ENCODE measurements around the gene SLC9A4.

Gene SLC9A4

GRCh38 chr2:102498414-102498813, 25.4 kb downstream of the SLC9A4 start:
- H3K79me2 ChIP-seq (ENCODE audit: insufficient read depth, low read length) = no peaks in the 10 kb centered on the region
- TF ChIP-seq CTCF (IDR thresholded peaks at IDR 0.05; ENCODE audit: insufficient read depth, low read length, poor library complexity, severe bottlenecking) = no peak
- TF ChIP-seq EZH2phosphoT487 (conservative IDR thresholded peaks at IDR 0.05; ENCODE audit: low read length) = no peak
- no peaks in the 10 kb centered on the region for H3K36me3 ChIP-seq (ENCODE audit: low read length)
- no peak overlapping the region for H3K4me3 ChIP-seq (ENCODE audit: insufficient read depth, low read length, poor library complexity, severe bottlenecking)
- H3K27ac ChIP-seq (ENCODE audit: low read depth, low read length) = no peak overlapping the region
- H4K20me1 ChIP-seq (ENCODE audit: low read depth, low read length) = no peaks in the 10 kb centered on the region
- no peaks in the 10 kb centered on the region; the same call in 1 of the 2 replicates for H3K9me3 ChIP-seq (ENCODE audit: insufficient read depth, low read length)
- H3K27me3 ChIP-seq (ENCODE audit: low read length) = no peaks in the 10 kb centered on the region
- H3F3A ChIP-seq (ENCODE audit: insufficient read depth) = no peaks in the 10 kb centered on the region
- no peak overlapping the region for H2AFZ ChIP-seq (ENCODE audit: low read depth, low read length, severe bottlenecking)
- no peak overlapping the region for H3K9ac ChIP-seq (ENCODE audit: low read length)
- H3K9me2 ChIP-seq (replicated peaks; ENCODE audit: insufficient read depth, low read length) = no peaks in the 10 kb centered on the region
- H3K4me2 ChIP-seq (ENCODE audit: low read depth, low read length, poor library complexity, severe bottlenecking) = no peak overlapping the region

- Histone ChIP-seq H4K20me1 (ENCODE audit: low read depth, low read length) (no peaks in the 10 kb centered on the region), H3K9ac (ENCODE audit: low read length) (no peak overlapping the region), H3F3A (ENCODE audit: insufficient read depth) (no peaks in the 10 kb centered on the region), H3K9me2 (replicated peaks; ENCODE audit: insufficient read depth, low read length) (no peaks in the 10 kb centered on the region), H3K36me3 (ENCODE audit: low read length) (no peaks in the 10 kb centered on the region), H2AFZ (ENCODE audit: low read depth, low read length, severe bottlenecking) (no peak overlapping the region), H3K27ac (ENCODE audit: low read depth, low read length) (no peak overlapping the region), H3K9me3 (ENCODE audit: insufficient read depth, low read length) (no peaks in the 10 kb centered on the region), H3K4me2 (ENCODE audit: low read depth, low read length, poor library complexity, severe bottlenecking) (no peak overlapping the region), H3K4me3 (ENCODE audit: insufficient read depth, low read length, poor library complexity, severe bottlenecking) (no peak overlapping the region), H3K27me3 (ENCODE audit: low read length) (no peaks in the 10 kb centered on the region), H3K79me2 (ENCODE audit: insufficient read depth, low read length) (no peaks in the 10 kb centered on the region)
- no peak for TF ChIP-seq CTCF (IDR thresholded peaks at IDR 0.05; ENCODE audit: insufficient read depth, low read length, poor library complexity, severe bottlenecking)
- no peak for TF ChIP-seq EZH2phosphoT487 (conservative IDR thresholded peaks at IDR 0.05; ENCODE audit: low read length)
Observed at GRCh38 chr2:102499558-102499957, 26.5 kb downstream of the SLC9A4 start.

GRCh38 chr2:102502576-102502975, 29.6 kb downstream of the SLC9A4 start:
- no peaks in the 10 kb centered on the region for H3K9me3 ChIP-seq (ENCODE audit: insufficient read depth, low read length)
- no peaks in the 10 kb centered on the region for H3K36me3 ChIP-seq (ENCODE audit: low read length)
- no peak overlapping the region for H2AFZ ChIP-seq (ENCODE audit: low read depth, low read length, severe bottlenecking)
- H3K9ac ChIP-seq (ENCODE audit: low read length) = no peak overlapping the region
- no peak overlapping the region for H3K4me3 ChIP-seq (ENCODE audit: insufficient read depth, low read length, poor library complexity, severe bottlenecking)
- no peaks in the 10 kb centered on the region for H3K79me2 ChIP-seq (ENCODE audit: insufficient read depth, low read length)
- no peaks in the 10 kb centered on the region for H3K27me3 ChIP-seq (ENCODE audit: low read length)
- H4K20me1 ChIP-seq (ENCODE audit: low read depth, low read length) = no peaks in the 10 kb centered on the region
- H3K4me2 ChIP-seq (ENCODE audit: low read depth, low read length, poor library complexity, severe bottlenecking) = no peak overlapping the region
- TF ChIP-seq EZH2phosphoT487 (conservative IDR thresholded peaks at IDR 0.05; ENCODE audit: low read length) (no peak), CTCF (IDR thresholded peaks at IDR 0.05; ENCODE audit: insufficient read depth, low read length, poor library complexity, severe bottlenecking) (no peak)
- no peaks in the 10 kb centered on the region for H3F3A ChIP-seq (ENCODE audit: insufficient read depth)
- no peaks in the 10 kb centered on the region for H3K9me2 ChIP-seq (replicated peaks; ENCODE audit: insufficient read depth, low read length)
- H3K27ac ChIP-seq (ENCODE audit: low read depth, low read length) = no peak overlapping the region

Data from SU-DHL-6 (cell line).